IMR-90 (cell line): ENCODE results near the gene LIN7C. TPM values are rescaled to one million over a fixed set of nuclear protein-coding genes. Genes with fewer than 3 reads are reported as not detected.

Experiments
- ATAC-seq: fragments of 200-7000 bp; cut with Tn5 transposase; 2 replicates; pipeline ENCODE4 v1.9.1; 2020; ENCODE audit warnings: low read depth, mild to moderate bottlenecking, moderate library complexity
- BruUV-seq: library from RNA; stranded (reverse); fragments of 400-500 nt; replicated peaks from 2 replicates; lab custom pipeline; 2021; lab: Mats Ljungman, UMichigan
- CTCF ChIA-PET: fragments of 300-600 bp; formaldehyde crosslinking; extraction: SDS; loops from one replicate; lab custom pipeline; 2021; ENCODE audit warnings: antibody characterized with exemption; lab: Yijun Ruan, JAX
- POLR2A ChIA-PET: fragments of 300-600 bp; sonication (Branson Sonifier 250); formaldehyde crosslinking; loops from one replicate; lab custom pipeline; 2022; ENCODE audit warnings: antibody characterized with exemption; ENCODE audit not compliant: unreplicated experiment; lab: Charles Lee
- DNase-seq: peaks from one replicate; pipeline ENCODE4 v3.0.0; 2013
- H2AFZ ChIP-seq: replicated peaks from 2 replicates; pipeline ENCODE3; 2013; ENCODE audit warnings: low read length, mild to moderate bottlenecking; ENCODE audit not compliant: poor library complexity
- H2AK5ac ChIP-seq: 2 replicates; pipeline ENCODE4 v1.6.1; 2013; ENCODE audit warnings: low read depth, low read length, inconsistent platforms
- H2AK9ac ChIP-seq: replicated peaks from 2 replicates; pipeline ENCODE3; 2013; ENCODE audit warnings: mild to moderate bottlenecking, low read depth, low read length, moderate library complexity; ENCODE audit not compliant: poor library complexity
- H2BK120ac ChIP-seq: 2 replicates; pipeline ENCODE4 v1.6.1; 2013; ENCODE audit warnings: low read depth, low read length, inconsistent platforms
- H2BK15ac ChIP-seq: 3 replicates; pipeline ENCODE4 v1.6.1; 2013; ENCODE audit warnings: low read depth, low read length, inconsistent platforms
- H2BK20ac ChIP-seq: 2 replicates; pipeline ENCODE4 v1.6.1; 2013; ENCODE audit warnings: low read depth, mild to moderate bottlenecking, inconsistent platforms, low read length, moderate library complexity
- H2BK5ac ChIP-seq: 2 replicates; pipeline ENCODE4 v1.6.1; 2013; ENCODE audit warnings: mild to moderate bottlenecking, low read depth, low read length, inconsistent platforms; ENCODE audit not compliant: poor library complexity, severe bottlenecking
- H3K14ac ChIP-seq: replicated peaks from 2 replicates; pipeline ENCODE4 v1.6.1; 2013; ENCODE audit warnings: low read depth, low read length, inconsistent platforms
- H3K18ac ChIP-seq: 2 replicates; pipeline ENCODE4 v1.6.1; 2013; ENCODE audit warnings: low read depth, low read length, control low read depth
- H3K23ac ChIP-seq: 2 replicates; pipeline ENCODE4 v1.6.1; 2013; ENCODE audit warnings: low read depth, low read length, inconsistent platforms
- H3K27ac ChIP-seq: 2 replicates; pipeline ENCODE4 v1.5.1; 2013; ENCODE audit warnings: mild to moderate bottlenecking, control low read depth, low read length; ENCODE audit not compliant: insufficient read depth
- H3K27me3 ChIP-seq: 2 replicates; pipeline ENCODE4 v1.6.1; 2013; ENCODE audit warnings: low read length; ENCODE audit not compliant: control insufficient read depth, insufficient read depth
- H3K36me3 ChIP-seq: 2 replicates; pipeline ENCODE4 v1.6.1; 2013; ENCODE audit warnings: low read length, mixed read lengths; ENCODE audit not compliant: control insufficient read depth, insufficient read depth
- H3K4ac ChIP-seq: 2 replicates; pipeline ENCODE4 v1.6.1; 2013; ENCODE audit warnings: low read depth, low read length, inconsistent platforms
- H3K4me1 ChIP-seq: 2 replicates; pipeline ENCODE4 v1.6.1; 2013; ENCODE audit warnings: low read length, mixed read lengths; ENCODE audit not compliant: control insufficient read depth, insufficient read depth
- H3K4me2 ChIP-seq: 2 replicates; pipeline ENCODE4 v1.6.1; 2013; ENCODE audit warnings: low read depth, mild to moderate bottlenecking, control low read depth, low read length, moderate library complexity
- H3K4me3 ChIP-seq: 2 replicates; pipeline ENCODE4 v1.5.1; 2013; ENCODE audit warnings: low read depth, mild to moderate bottlenecking, control low read depth, low read length, moderate library complexity; ENCODE audit not compliant: insufficient read depth
- H3K56ac ChIP-seq: 2 replicates; pipeline ENCODE4 v1.6.1; 2013; ENCODE audit warnings: low read length, inconsistent platforms; ENCODE audit not compliant: insufficient read depth; ENCODE audit errors: extremely low read depth
- H3K79me1 ChIP-seq, 2 experiments: 2 replicates each; pipeline ENCODE4 v1.6.1; 2013; ENCODE audit warnings: low read length in 2 of 2, inconsistent platforms in 1 of 2, low read depth in 1 of 2
- H3K9ac ChIP-seq: 2 replicates; pipeline ENCODE4 v1.6.1; 2013; ENCODE audit warnings: low read depth, low read length, control low read depth
- H3K9me1 ChIP-seq: 2 replicates; pipeline ENCODE4 v1.6.1; 2013; ENCODE audit warnings: low read length, inconsistent platforms; ENCODE audit not compliant: insufficient read depth
- H3K9me3 ChIP-seq: 2 replicates; pipeline ENCODE4 v1.6.1; 2013; ENCODE audit warnings: low read length; ENCODE audit not compliant: control insufficient read depth, insufficient read depth
- H4K20me1 ChIP-seq: 2 replicates; pipeline ENCODE4 v1.6.1; 2013; ENCODE audit warnings: low read length, inconsistent platforms; ENCODE audit not compliant: insufficient read depth
- H4K5ac ChIP-seq: 2 replicates; pipeline ENCODE4 v1.6.1; 2013; ENCODE audit warnings: mild to moderate bottlenecking, low read depth, low read length, control low read depth
- H4K8ac ChIP-seq, 2 experiments: 2 replicates each; pipeline ENCODE4 v1.6.1; 2013; ENCODE audit warnings: low read depth in 2 of 2, low read length in 2 of 2, control low read depth in 1 of 2, inconsistent platforms in 1 of 2
- H4K91ac ChIP-seq: 2 replicates; pipeline ENCODE4 v1.6.1; 2013; ENCODE audit warnings: low read depth, low read length, inconsistent platforms; ENCODE audit not compliant: insufficient read depth
- CEBPB ChIP-seq: IDR thresholded peaks from 2 replicates; pipeline ENCODE4 v1.6.1; 2012; ENCODE audit warnings: low read depth, low read length, improper control_type of control experiment
- MAFK ChIP-seq: IDR thresholded peaks from 2 replicates; pipeline ENCODE4 v1.6.1; 2012; ENCODE audit warnings: low read depth, low read length, improper control_type of control experiment
- MAZ ChIP-seq: IDR thresholded peaks from 2 replicates; pipeline ENCODE4 v1.6.1; 2012; ENCODE audit warnings: low read depth, mild to moderate bottlenecking, low read length, improper control_type of control experiment, moderate library complexity, borderline replicate concordance
- USF2 ChIP-seq: fragments of 150-350 bp; IDR thresholded peaks from 2 replicates; pipeline ENCODE4 v1.6.1; 2017; ENCODE audit warnings: mild to moderate bottlenecking, antibody characterized with exemption, low read length, low read depth
- WGBS, 2 experiments: methylation state at CpG; one replicate each; pipeline versions ENCODE4 v1.1.5 to v1.1.7; 2013; ENCODE audit warnings: missing lambda C conversion rate in 2 of 2; ENCODE audit not compliant: insufficient read length in 1 of 2; ENCODE audit errors: extremely low coverage in 2 of 2; 5-methylcytosine and 5-hydroxymethylcytosine counted together
- dilution Hi-C: fragments of 300-500 bp; cut with HindIII; formaldehyde crosslinking; loops from one replicate; pipeline ENCODE4 v1.14.3; 2018; ENCODE audit warnings: low sequenced_read_pairs; ENCODE audit not compliant: unreplicated experiment
- in situ Hi-C: fragments of 300-500 bp; cut with MboI; formaldehyde crosslinking; loops from 3 replicates; pipeline ENCODE4 v1.14.3; 2019; ENCODE audit warnings: low sequenced_read_pairs, inconsistent platforms, mixed read lengths
- intact Hi-C: fragments of 100-400 bp; cut with micrococcal nuclease; formaldehyde crosslinking; loops from 2 replicates; pipeline ENCODE4 v1.10.0; 2022
- polyA plus RNA-seq, 3 experiments: library from polyadenylated mRNA; depleted of rRNA; stranded (reverse); fragments of >200 nt; gene quantifications; 2 replicates each; pipeline ENCODE4 v1.2.3, GENCODE V29; 2012; ENCODE audit warnings: low replicate concordance in 1 of 3
- total RNA-seq: library from RNA; depleted of rRNA; stranded (reverse); fragments of >200 nt; gene quantifications from 2 replicates; pipeline ENCODE4 v1.2.3, GENCODE V29; 2012

LIN7C gene
- total and polyA plus RNA-seq, 2 of the 4 experiments (the other 2 are of a cell fraction), result 12.2 to 25.5 TPM

GRCh38 chr11:27512238-27512637, 5.7 kb upstream of the LIN7C start:
- peaks cover 10 to 12% of the 10 kb centered on the region in 2 experiments; a peak in 3 of 4 replicates for H3K79me1 ChIP-seq
- BruUV-seq, result no TSS peak
- no peaks in the 10 kb centered on the region for H4K20me1 ChIP-seq
- no peak overlapping the region for H2AFZ ChIP-seq
- no peak overlapping the region for H4K5ac ChIP-seq
- in situ Hi-C loops, result loop anchor here (25.0 kb wide), 1 partner anchor 1825 kb away; no protein-coding TSS in a partner anchor
- dilution Hi-C loops, result no loop called here
- H3K56ac ChIP-seq, result no peak overlapping the region
- WGBS, 2 experiments, result no CpG with 5 or more reads among the region's 3 CpGs
- H4K8ac ChIP-seq, result no peak overlapping the region
- ChIA-PET CTCF (interaction anchor here (1.4 kb wide), 1 partner anchor 12 kb away, joined by 3 read pairs; no protein-coding TSS in a partner anchor), POLR2A (no interaction called here)
- no peak overlapping the region for H3K4me3 ChIP-seq
- H3K4ac ChIP-seq, result no peak overlapping the region
- H2AK9ac ChIP-seq, result no peak overlapping the region
- H4K91ac ChIP-seq, result no peak overlapping the region
- no peak overlapping the region for H3K9ac ChIP-seq
- no peak overlapping the region for H3K27ac ChIP-seq
- H3K4me2 ChIP-seq, result no peak overlapping the region
- H3K18ac ChIP-seq, result no peak overlapping the region
- no peak overlapping the region for H2BK5ac ChIP-seq
- intact Hi-C loops, result no loop called here
- no peak for DNase-seq
- H3K9me3 ChIP-seq, result 0 out of 2 replicates have a peak, but pooled peaks cover 3% of the 10 kb centered on the region
- H3K4me1 ChIP-seq, result no peaks in the 10 kb centered on the region
- no peak overlapping the region for H2BK20ac ChIP-seq
- no peak overlapping the region for H3K23ac ChIP-seq
- H3K9me1 ChIP-seq, result no peaks in the 10 kb centered on the region; the same call in 1 of the 2 replicates
- H2BK15ac ChIP-seq, result no peak overlapping the region
- H3K14ac ChIP-seq, result no peak overlapping the region
- no peak for ATAC-seq
- TF ChIP-seq USF2 (no peak), MAZ (no peak), MAFK (no peak), CEBPB (no peak)
- H3K36me3 ChIP-seq, result no peaks in the 10 kb centered on the region; the same call in 1 of the 2 replicates
- no peak overlapping the region for H2BK120ac ChIP-seq
- H3K27me3 ChIP-seq, result no peaks in the 10 kb centered on the region
- H2AK5ac ChIP-seq, result no peak overlapping the region
